GM18526 (cell line): ENCODE results near the gene MIPOL1.

Experiments used
- POLR2A ChIP-seq: IDR thresholded peaks from 3 replicates; pipeline ENCODE4 v1.6.1; 2011; ENCODE audit not compliant: insufficient read length; ENCODE audit errors: extremely low read depth

MIPOL1 gene

GRCh38 chr14:37566811-37567371, 369.2 kb downstream of the MIPOL1 start:
- no peak for TF ChIP-seq POLR2A

- no peak for TF ChIP-seq POLR2A
Measured at GRCh38 chr14:37569729-37570128, 372.0 kb downstream of the MIPOL1 start.

- TF ChIP-seq POLR2A, result no peak
Measured at GRCh38 chr14:37571391-37571790, 373.7 kb downstream of the MIPOL1 start.

GRCh38 chr14:37573356-37573755, 375.6 kb downstream of the MIPOL1 start:
- TF ChIP-seq POLR2A, result no peak

- TF ChIP-seq POLR2A, result no peak
Measured at GRCh38 chr14:37579274-37579673, 381.5 kb downstream of the MIPOL1 start.

- no peak for TF ChIP-seq POLR2A
Measured at GRCh38 chr14:37580146-37580545, 382.4 kb downstream of the MIPOL1 start.

- no peak for TF ChIP-seq POLR2A
Measured at GRCh38 chr14:37583358-37584210, 385.8 kb downstream of the MIPOL1 start.

- TF ChIP-seq POLR2A, result no peak
Measured at GRCh38 chr14:37584211-37585100, 386.7 kb downstream of the MIPOL1 start.

- no peak for TF ChIP-seq POLR2A
Measured at GRCh38 chr14:37585101-37585511, 387.4 kb downstream of the MIPOL1 start.

- TF ChIP-seq POLR2A, result no peak
Measured at GRCh38 chr14:37585971-37586796, 388.4 kb downstream of the MIPOL1 start.

GRCh38 chr14:37586797-37587130, 389.0 kb downstream of the MIPOL1 start:
- TF ChIP-seq POLR2A, result no peak

GRCh38 chr14:37587131-37587803, 389.5 kb downstream of the MIPOL1 start:
- no peak for TF ChIP-seq POLR2A

- no peak for TF ChIP-seq POLR2A
Measured at GRCh38 chr14:37587881-37588666, 390.3 kb downstream of the MIPOL1 start.

GRCh38 chr14:37588667-37588955, 390.9 kb downstream of the MIPOL1 start:
- no peak for TF ChIP-seq POLR2A
